ENCODE measurements around the gene PWP2. TPM values are rescaled to one million over a fixed set of nuclear protein-coding genes. Genes with fewer than 3 reads are reported as not detected.
"Not testable (repeated sequence)": the region's sequence is repeated elsewhere in the genome, so short reads cannot be mapped to it uniquely, and the experiment has no call there.

PWP2 gene
- total and polyA plus RNA-seq, 2 experiments from 2014 or later: 0.99 to 1.4 TPM

DNA sequence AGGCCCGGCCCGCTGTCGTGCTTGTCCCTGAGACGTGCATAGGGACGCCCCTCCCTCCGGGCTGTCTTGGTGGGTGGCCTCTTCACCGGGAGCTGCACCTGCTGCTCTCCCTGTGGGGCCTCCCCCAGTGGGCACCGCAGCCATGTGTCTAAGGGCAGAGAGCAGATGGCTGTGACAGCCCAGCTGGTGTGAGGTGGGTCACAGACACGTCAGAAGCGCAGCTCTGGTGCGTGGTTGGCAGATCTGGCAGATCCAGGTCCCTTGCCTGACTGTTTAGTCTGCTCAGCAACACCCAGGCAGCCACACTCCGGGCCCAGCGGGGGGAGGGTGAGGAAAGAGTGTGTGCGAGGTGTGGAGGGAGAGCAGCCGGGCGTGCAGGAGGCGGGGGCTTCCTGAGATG is 36.2 kb downstream of the PWP2 start:
- H3K4me1 ChIP-seq (ENCODE audit: low read depth); H3K36me3 ChIP-seq; H3K27me3 ChIP-seq; DNase-seq (ENCODE audit: low read depth in 1 of 2, low spot score in 1 of 2); H3K27ac ChIP-seq; H3K9me3 ChIP-seq (ENCODE audit: low read depth); H3K4me3 ChIP-seq: not testable (repeated sequence)

DNA sequence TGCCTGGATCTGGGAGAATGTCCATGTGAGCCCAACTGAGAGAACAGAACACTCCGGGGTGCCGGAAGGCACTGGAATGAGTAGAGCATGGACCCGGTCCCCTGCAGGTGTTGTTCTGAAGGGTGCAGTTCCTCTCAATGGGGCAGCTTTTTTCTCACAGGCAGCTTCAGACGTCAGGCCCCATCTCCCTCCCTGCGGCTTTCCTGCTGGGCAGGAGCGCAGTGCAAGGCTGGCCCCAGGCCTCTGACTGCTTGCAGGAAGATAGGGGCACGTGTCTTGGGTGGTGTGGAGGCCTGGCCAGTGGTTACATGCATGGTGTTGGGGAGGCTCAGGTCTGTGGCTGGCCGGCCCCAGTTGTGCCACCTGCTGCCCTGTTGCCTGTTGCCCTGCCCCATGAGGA is 36.8 kb downstream of the PWP2 start:
- H3K27ac ChIP-seq; H3K4me1 ChIP-seq (ENCODE audit: low read depth); DNase-seq (ENCODE audit: low read depth in 1 of 2, low spot score in 1 of 2); H3K4me3 ChIP-seq; H3K9me3 ChIP-seq (ENCODE audit: low read depth); H3K27me3 ChIP-seq; H3K36me3 ChIP-seq: not testable (repeated sequence)

DNA sequence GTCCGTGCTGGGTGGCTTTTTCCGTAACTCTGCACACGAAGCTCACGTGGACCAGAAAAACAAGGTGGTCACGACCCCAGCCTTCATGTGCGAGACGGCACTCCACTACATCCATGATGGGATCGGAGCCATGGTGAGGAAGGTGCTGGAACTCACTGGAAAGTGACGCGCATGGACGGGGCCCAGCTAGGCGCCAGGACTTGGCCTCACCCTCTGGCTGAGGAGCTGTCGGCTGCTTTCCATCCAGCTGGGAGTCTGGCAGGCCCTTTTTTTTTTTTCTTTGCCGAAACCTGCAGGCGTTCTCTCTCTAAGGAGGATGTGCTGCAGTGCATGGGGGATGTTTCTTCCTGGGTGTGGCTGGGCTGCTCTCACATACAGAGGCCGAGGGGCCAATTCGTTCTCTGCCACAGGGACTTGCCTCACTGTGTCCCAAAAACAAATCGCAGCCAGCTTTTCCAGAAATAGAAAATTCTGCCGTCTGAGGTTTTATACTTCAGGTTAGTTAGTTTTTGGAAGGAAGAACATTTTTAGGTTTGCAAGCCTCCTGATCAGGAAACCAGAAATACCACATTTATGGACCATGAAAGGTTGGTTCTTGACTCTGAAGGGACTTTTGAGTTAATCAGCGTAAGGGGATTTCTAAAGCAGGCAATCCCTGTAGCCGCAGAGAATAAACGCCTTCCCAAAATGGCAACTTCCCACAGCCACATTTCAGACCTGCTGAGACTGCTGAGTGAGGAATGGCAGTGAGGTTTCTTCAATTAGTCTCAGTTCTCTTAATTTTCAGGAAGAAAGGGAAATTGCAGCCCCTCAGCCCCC is 37.8 kb downstream of the PWP2 start:
- not testable (repeated sequence) for H3K9me3 ChIP-seq (ENCODE audit: low read depth); H3K27me3 ChIP-seq; H3K27ac ChIP-seq

DNA sequence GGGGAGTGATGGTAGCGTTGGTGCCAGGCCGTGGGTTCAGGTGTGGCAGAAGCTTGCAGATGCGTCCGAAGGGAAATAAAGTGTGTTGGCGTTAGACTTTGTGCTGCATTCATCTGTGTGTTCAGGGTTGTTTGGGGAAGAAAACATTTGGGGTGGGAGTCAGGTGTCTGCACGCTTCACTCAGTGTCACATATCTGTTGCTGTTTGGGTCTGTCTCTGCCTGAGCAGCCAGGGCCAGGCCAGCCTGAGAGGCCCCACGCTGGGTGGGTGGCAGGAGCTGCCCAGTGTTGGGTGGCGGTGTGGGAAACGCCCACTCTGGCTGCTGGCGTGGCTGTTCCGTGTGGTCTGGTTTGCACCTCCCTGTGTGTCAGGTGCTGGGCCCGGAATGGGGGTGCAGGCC is 38.4 kb downstream of the PWP2 start:
- not testable (repeated sequence) for H3K27me3 ChIP-seq; H3K9me3 ChIP-seq (ENCODE audit: low read depth); H3K4me3 ChIP-seq; H3K27ac ChIP-seq; DNase-seq (ENCODE audit: low read depth in 1 of 2, low spot score in 1 of 2); H3K36me3 ChIP-seq; H3K4me1 ChIP-seq (ENCODE audit: low read depth)

More for the DNA sequence above, 37.8 kb downstream of the PWP2 start:
- not testable (repeated sequence) for H3K36me3 ChIP-seq; H3K4me3 ChIP-seq; H3K4me1 ChIP-seq (ENCODE audit: low read depth); DNase-seq (ENCODE audit: low read depth in 1 of 2, low spot score in 1 of 2)

DNA sequence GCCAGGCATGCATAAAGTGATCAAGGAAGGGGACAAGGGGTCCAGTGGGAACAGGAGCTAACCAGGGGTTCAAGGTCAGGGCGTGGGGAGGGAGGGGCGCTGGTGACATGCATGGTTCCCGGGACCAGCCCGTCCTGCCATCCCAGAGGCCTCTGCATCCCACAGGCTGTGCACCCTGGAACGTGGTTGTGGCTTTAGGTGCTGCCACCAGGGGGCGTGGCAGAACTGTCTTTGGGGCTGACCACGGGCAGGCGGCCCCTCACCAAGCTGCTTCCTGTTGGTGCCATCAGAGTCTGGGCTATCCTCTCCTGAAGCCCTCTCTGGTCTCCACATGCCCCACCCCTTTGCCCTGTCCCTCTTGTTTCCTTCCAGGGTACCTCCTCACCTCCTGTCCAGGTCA is 39.9 kb downstream of the PWP2 start:
- H3K4me1 ChIP-seq (ENCODE audit: low read depth): not testable (repeated sequence)

DNA sequence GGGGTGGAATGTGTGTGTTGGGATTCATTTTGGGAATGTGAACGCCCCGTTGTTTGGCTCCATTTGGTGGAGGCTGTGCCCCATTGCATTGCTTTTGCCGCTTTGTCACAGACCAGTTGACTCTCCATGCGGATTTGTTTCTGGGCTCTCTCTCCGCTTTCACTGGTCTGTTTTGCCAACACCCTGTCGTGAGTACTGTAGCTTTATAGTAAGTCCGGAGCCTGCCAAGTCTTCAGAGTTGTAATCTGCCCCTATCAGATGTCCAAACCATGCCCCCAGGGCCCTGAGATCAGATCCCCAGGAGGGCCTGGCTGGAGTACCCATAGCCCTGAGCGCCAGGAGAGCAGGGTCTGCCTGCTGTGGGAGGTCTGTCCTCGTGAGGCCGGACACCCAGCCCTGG is 43.1 kb downstream of the PWP2 start:
- H3K27me3 ChIP-seq; H3K9me3 ChIP-seq (ENCODE audit: low read depth); H3K4me3 ChIP-seq; H3K4me1 ChIP-seq (ENCODE audit: low read depth); H3K36me3 ChIP-seq; DNase-seq (ENCODE audit: low read depth in 1 of 2, low spot score in 1 of 2); H3K27ac ChIP-seq: not testable (repeated sequence)

More for the DNA sequence above, 39.9 kb downstream of the PWP2 start:
- H3K36me3 ChIP-seq; H3K4me3 ChIP-seq; DNase-seq (ENCODE audit: low read depth in 1 of 2, low spot score in 1 of 2); H3K27ac ChIP-seq; H3K27me3 ChIP-seq; H3K9me3 ChIP-seq (ENCODE audit: low read depth): not testable (repeated sequence)

DNA sequence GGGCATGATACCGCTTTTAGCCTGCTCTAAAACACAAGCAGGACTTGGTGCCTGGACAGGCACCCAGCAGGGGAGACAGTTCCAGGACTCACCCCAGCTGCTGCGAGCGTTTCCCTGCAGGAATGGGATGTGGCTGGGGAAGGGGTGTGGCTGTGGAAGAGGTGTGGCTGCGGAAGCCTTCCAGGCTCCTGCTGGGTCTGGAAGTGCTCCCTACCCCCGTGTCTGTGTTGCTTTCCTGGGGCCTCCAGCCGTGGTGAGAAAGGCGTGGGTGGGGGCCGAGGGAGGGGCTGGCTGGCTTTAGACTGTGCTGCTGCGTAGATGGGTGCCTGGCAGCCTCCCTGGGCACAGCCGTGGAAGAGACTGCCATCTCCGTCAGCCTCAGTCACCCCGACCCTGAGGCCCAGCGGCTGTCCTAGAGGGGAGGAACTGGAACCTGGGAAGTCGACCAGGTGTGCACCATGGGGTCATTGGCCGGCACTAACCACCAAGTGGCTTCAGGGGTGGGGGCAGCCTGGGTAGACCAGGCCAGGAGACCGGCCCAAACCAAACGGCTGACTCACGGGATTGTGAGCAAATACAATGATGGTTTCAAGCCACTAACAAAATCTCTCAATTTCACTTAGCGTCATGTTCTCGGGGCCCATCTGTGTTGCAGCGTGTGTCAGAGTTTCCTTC is 46.2 kb downstream of the PWP2 start:
- H3K27me3 ChIP-seq; H3K27ac ChIP-seq; H3K4me3 ChIP-seq; H3K36me3 ChIP-seq; H3K9me3 ChIP-seq (ENCODE audit: low read depth); DNase-seq (ENCODE audit: low read depth in 1 of 2, low spot score in 1 of 2); H3K4me1 ChIP-seq (ENCODE audit: low read depth): not testable (repeated sequence)

DNA sequence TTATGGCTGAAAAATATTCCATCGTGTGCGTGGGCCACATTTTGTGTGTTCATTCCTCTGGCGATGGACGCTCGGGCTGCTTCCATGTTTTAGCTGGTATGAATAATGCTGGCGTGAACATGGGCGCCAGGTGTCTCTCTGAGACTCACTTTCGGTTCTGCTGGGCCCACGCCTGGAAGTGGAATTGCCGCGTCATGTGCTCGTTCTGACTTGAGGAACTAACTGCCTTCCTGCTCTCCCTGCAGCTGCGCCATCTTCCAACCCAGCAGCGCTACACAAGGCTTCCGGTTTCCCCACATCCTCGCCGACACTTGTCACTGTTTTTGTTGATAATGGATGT is 46.7 kb downstream of the PWP2 start:
- H3K4me3 ChIP-seq; H3K4me1 ChIP-seq (ENCODE audit: low read depth); H3K27me3 ChIP-seq; H3K27ac ChIP-seq; DNase-seq (ENCODE audit: low read depth in 1 of 2, low spot score in 1 of 2); H3K36me3 ChIP-seq; H3K9me3 ChIP-seq (ENCODE audit: low read depth): not testable (repeated sequence)

DNA sequence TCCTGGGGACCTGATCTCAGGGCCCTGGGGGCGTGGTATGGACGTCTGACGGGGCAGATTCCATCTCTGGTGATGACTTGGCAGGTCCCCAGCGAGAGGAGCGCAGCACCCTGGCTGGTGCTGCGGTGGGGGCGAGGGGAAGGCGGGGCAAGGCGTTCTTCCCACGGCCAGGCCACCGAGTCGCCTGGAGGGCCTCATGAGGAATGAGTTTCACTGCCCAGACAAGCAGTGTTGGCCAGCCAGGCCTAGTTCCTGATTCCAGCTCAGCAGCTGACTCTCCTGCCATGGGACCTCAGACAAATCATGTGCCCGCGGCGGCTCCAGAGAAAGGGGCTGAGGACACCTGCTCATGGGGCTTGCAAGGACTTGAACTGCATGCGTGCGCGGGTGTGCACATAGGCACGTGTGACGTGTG is 47.6 kb downstream of the PWP2 start:
- H3K9me3 ChIP-seq (ENCODE audit: low read depth); H3K27ac ChIP-seq; H3K36me3 ChIP-seq; H3K27me3 ChIP-seq; H3K4me1 ChIP-seq (ENCODE audit: low read depth); DNase-seq (ENCODE audit: low read depth in 1 of 2, low spot score in 1 of 2); H3K4me3 ChIP-seq: not testable (repeated sequence)

DNA sequence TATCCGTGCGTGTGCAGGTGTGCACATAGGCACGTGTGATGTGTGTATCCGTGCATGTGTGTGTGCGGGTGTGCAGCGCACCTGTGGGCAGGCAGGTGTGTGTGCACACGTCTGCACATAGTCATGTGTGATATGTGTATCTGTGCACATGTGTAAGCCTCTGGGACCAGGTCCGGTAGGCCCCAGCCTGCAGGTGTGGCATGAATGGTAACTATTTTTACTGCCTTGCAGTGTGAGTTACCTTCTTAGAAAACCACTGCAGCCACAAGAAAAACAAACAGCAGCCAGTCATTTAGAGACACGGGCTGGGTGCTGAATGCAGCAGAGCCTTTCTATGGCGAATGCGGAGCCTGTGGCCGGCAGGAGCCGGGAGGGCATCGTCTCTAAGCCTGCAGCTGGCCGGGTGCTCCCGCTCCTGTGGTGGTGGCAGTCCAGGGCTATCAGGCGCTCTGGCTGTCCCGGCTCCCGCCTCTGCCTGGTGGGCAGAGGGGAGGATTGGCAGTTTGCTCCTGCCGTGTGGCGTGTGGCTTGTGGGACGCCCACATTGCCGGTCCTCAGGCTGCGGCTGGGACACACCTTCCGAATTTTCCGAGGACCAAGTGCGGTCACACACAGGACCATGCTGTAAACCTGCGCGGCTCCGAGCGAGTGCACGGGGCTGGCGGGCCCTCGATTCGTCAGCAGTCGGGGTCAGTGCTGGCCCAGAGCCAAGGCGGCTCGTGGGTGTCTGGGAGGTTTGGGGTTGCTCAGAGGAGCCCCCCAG is 48.2 kb downstream of the PWP2 start:
- not testable (repeated sequence) for DNase-seq (ENCODE audit: low read depth in 1 of 2, low spot score in 1 of 2); H3K9me3 ChIP-seq (ENCODE audit: low read depth); H3K27ac ChIP-seq; H3K4me1 ChIP-seq (ENCODE audit: low read depth); H3K36me3 ChIP-seq; H3K4me3 ChIP-seq; H3K27me3 ChIP-seq

DNA sequence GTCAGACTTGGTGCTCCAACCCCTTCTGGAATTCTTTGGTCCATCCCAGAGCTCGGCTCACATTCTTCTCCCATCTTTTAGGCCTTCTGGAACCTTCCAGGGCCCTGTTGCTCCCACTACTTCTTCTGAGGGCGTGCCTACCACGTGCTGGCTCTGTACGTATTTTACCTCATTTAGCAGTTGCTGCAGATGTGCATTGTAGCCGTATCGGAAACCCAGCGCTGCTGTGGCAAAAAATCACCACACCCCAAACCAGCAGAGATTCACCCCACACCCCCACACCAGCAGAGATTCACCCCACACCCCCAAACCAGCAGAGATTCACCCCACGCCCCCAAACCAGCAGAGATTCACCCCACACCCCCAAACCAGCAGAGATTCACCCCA is 48.8 kb downstream of the PWP2 start:
- not testable (repeated sequence) for H3K27ac ChIP-seq; H3K4me1 ChIP-seq (ENCODE audit: low read depth); H3K9me3 ChIP-seq (ENCODE audit: low read depth); DNase-seq (ENCODE audit: low read depth in 1 of 2, low spot score in 1 of 2); H3K36me3 ChIP-seq; H3K27me3 ChIP-seq; H3K4me3 ChIP-seq

DNA sequence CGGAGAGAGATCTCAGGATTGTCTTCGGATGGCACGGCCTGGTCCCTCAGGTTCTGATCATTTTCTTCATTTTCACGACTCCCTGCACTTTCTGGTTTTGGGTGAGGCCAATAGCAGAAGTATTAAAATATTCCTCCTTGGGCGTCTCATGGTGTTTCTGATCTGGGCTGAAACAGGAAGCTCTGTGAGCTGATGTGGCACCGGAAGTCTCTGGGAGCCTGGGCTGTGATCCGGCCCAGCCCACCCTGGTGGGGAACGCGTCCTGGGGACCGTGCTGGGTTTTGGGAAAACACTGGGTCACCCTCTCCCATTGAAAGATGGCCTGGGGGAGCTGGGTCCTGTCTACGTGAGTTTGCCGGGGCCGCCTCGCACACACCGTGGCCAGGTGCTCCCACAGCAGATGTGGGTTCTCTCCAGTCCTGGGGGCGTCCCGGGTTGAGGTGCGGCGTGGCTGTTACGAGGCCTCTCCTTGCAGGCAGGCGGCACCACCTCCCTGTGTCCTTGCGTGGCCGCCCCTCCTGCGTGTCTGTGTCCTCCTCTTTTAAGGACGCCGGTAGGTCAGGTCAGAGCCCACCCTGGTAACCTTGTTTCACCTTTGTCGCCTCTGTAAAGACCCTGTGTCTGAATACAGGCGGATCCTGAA is 50.4 kb downstream of the PWP2 start:
- H3K9me3 ChIP-seq (ENCODE audit: low read depth); DNase-seq (ENCODE audit: low read depth in 1 of 2, low spot score in 1 of 2); H3K27ac ChIP-seq; H3K36me3 ChIP-seq; H3K4me3 ChIP-seq; H3K27me3 ChIP-seq; H3K4me1 ChIP-seq (ENCODE audit: low read depth): not testable (repeated sequence)

DNA sequence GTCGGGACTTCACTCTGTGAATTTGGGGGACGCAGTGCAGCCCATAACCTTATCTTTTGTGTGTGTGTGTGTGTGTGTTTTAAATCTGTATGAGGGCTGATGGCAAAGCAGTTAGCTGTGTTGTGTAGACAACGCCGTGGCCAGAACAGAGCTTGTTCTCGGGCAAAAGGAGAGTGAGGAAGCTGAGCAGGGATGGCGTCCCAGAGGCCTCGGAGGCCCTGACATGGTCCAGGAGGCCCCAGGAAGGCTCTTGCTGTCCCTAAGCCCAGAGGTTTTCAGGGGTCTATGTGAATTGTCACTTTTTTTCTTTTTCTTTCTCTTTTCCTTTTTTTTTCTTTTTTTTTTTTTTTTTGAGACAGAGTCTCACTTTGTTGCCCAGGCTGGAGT is 50.9 kb downstream of the PWP2 start:
- H3K27me3 ChIP-seq; H3K9me3 ChIP-seq (ENCODE audit: low read depth); H3K4me3 ChIP-seq; DNase-seq (ENCODE audit: low read depth in 1 of 2, low spot score in 1 of 2); H3K27ac ChIP-seq; H3K36me3 ChIP-seq; H3K4me1 ChIP-seq (ENCODE audit: low read depth): not testable (repeated sequence)

All from cardiac muscle cell (in vitro differentiated cells and primary cell).